Measurements from ENCODE around the gene HSPA6. TPM values are rescaled to one million over a fixed set of nuclear protein-coding genes. Genes with fewer than 3 reads are reported as not detected.

The HSPA6 gene
- total and polyA plus RNA-seq, 4 donors: 0.44 to 3.1 (median 1.5) TPM

DNA sequence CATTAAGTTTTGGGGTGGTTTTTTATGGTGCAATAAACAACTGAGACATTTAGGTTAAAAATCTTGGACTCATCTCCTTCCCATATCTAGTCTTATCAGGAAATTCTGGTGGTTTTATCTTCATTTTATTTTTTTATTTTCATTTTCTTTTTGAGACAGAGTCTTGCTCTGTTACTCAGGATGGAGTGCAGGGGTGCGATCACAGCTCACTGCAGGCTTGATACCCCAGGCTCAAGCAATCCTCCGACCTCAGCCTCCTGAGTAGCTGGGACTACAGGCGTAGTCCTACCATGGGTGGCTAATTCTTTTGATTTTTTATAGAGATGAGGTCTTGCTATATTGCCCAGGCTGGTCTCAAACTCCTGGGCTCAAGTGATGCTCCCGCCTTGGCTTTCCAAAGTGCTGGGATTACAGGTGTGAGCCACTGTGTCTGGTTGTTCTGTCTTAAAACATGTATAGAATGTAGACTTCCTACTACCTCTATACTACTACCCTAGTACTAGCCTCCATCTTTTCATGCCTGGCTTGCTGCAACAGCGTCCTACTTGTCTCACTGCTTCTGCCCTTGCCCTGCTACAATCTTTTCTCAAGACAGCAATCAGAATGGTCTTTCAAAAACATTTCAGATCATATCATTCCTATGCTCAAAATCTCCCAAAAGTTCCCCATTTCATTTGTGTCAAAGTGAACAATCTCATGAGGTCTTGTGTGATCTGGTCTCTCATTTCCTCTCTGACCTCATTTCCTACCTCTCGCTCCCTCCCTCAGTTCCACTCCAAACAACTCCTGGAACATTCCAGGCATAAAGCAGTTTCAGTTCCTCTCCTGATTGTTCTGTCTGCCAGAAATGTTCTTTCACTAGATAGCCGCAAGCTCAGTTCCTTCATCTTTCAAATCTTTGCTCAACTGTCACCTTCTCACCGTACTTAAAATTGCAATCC is 25.0 kb upstream of the HSPA6 start:
- Histone ChIP-seq H3K9ac (ENCODE audit: low read depth in 1 of 2, low read length in 2 of 2) (no peak overlapping the region), H3K36me3 (ENCODE audit: control insufficient read depth in 4 of 4, insufficient read depth in 3 of 4, low read depth in 1 of 4, low read length in 3 of 4) (no peaks in the 10 kb centered on the region), H3K4me3 (ENCODE audit: low read depth in 1 of 3, low read length in 3 of 3) (no peak overlapping the region), H3K4me1 (ENCODE audit: control insufficient read depth in 4 of 4, insufficient read depth in 4 of 4, low read length in 3 of 4) (no peaks in the 10 kb centered on the region), H3K9me3 (ENCODE audit: control insufficient read depth in 4 of 4, low read length in 3 of 4) (no peaks in the 10 kb centered on the region), H3K27ac (ENCODE audit: low read depth in 1 of 2, low read length in 2 of 2) (no peak overlapping the region), H3K27me3 (ENCODE audit: control insufficient read depth in 4 of 4, insufficient read depth in 4 of 4, low read length in 3 of 4) (peaks cover 0 to 3% (median 0%) of the 10 kb centered on the region in 4 donors)
- DNase-seq (ENCODE audit: low spot score): no peak
- TF ChIP-seq, protein P1, sequence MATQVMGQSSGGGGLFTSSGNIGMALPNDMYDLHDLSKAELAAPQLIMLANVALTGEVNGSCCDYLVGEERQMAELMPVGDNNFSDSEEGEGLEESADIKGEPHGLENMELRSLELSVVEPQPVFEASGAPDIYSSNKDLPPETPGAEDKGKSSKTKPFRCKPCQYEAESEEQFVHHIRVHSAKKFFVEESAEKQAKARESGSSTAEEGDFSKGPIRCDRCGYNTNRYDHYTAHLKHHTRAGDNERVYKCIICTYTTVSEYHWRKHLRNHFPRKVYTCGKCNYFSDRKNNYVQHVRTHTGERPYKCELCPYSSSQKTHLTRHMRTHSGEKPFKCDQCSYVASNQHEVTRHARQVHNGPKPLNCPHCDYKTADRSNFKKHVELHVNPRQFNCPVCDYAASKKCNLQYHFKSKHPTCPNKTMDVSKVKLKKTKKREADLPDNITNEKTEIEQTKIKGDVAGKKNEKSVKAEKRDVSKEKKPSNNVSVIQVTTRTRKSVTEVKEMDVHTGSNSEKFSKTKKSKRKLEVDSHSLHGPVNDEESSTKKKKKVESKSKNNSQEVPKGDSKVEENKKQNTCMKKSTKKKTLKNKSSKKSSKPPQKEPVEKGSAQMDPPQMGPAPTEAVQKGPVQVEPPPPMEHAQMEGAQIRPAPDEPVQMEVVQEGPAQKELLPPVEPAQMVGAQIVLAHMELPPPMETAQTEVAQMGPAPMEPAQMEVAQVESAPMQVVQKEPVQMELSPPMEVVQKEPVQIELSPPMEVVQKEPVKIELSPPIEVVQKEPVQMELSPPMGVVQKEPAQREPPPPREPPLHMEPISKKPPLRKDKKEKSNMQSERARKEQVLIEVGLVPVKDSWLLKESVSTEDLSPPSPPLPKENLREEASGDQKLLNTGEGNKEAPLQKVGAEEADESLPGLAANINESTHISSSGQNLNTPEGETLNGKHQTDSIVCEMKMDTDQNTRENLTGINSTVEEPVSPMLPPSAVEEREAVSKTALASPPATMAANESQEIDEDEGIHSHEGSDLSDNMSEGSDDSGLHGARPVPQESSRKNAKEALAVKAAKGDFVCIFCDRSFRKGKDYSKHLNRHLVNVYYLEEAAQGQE (IDR thresholded peaks at IDR 0.05): no peak
- TF ChIP-seq GABPA (IDR thresholded peaks at IDR 0.05 in 1 of 2, conservative IDR thresholded peaks at IDR 0.05 in 1 of 2) (no peak), NR2F2 (IDR thresholded peaks at IDR 0.05) (no peak), RXRA (IDR thresholded peaks at IDR 0.05) (no peak), FOXA2 (IDR thresholded peaks at IDR 0.05) (no peak), YY1 (IDR thresholded peaks at IDR 0.05) (no peak), RAD21 (IDR thresholded peaks at IDR 0.05) (no peak), HNF4A (conservative IDR thresholded peaks at IDR 0.05) (no peak), HNF4G (IDR thresholded peaks at IDR 0.05) (no peak), SP1 (IDR thresholded peaks at IDR 0.05) (no peak), TAF1 (conservative IDR thresholded peaks at IDR 0.05) (no peak), FOXA1 (IDR thresholded peaks at IDR 0.05) (no peak), JUND (IDR thresholded peaks at IDR 0.05) (no peak), EGR1 (IDR thresholded peaks at IDR 0.05; ENCODE audit: low read depth in 2 of 2) (no peak)
- TF ChIP-seq, protein P2, sequence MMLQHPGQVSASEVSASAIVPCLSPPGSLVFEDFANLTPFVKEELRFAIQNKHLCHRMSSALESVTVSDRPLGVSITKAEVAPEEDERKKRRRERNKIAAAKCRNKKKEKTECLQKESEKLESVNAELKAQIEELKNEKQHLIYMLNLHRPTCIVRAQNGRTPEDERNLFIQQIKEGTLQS (IDR thresholded peaks at IDR 0.05): no peak
- TF ChIP-seq, protein P3, sequence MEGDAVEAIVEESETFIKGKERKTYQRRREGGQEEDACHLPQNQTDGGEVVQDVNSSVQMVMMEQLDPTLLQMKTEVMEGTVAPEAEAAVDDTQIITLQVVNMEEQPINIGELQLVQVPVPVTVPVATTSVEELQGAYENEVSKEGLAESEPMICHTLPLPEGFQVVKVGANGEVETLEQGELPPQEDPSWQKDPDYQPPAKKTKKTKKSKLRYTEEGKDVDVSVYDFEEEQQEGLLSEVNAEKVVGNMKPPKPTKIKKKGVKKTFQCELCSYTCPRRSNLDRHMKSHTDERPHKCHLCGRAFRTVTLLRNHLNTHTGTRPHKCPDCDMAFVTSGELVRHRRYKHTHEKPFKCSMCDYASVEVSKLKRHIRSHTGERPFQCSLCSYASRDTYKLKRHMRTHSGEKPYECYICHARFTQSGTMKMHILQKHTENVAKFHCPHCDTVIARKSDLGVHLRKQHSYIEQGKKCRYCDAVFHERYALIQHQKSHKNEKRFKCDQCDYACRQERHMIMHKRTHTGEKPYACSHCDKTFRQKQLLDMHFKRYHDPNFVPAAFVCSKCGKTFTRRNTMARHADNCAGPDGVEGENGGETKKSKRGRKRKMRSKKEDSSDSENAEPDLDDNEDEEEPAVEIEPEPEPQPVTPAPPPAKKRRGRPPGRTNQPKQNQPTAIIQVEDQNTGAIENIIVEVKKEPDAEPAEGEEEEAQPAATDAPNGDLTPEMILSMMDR (IDR thresholded peaks at IDR 0.05; ENCODE audit: low read depth, low read length, missing input control): no peak
- TF ChIP-seq, protein P4, sequence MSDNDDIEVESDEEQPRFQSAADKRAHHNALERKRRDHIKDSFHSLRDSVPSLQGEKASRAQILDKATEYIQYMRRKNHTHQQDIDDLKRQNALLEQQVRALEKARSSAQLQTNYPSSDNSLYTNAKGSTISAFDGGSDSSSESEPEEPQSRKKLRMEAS (IDR thresholded peaks at IDR 0.05): no peak
- TF ChIP-seq, protein P5, sequence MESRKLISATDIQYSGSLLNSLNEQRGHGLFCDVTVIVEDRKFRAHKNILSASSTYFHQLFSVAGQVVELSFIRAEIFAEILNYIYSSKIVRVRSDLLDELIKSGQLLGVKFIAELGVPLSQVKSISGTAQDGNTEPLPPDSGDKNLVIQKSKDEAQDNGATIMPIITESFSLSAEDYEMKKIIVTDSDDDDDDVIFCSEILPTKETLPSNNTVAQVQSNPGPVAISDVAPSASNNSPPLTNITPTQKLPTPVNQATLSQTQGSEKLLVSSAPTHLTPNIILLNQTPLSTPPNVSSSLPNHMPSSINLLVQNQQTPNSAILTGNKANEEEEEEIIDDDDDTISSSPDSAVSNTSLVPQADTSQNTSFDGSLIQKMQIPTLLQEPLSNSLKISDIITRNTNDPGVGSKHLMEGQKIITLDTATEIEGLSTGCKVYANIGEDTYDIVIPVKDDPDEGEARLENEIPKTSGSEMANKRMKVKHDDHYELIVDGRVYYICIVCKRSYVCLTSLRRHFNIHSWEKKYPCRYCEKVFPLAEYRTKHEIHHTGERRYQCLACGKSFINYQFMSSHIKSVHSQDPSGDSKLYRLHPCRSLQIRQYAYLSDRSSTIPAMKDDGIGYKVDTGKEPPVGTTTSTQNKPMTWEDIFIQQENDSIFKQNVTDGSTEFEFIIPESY (IDR thresholded peaks at IDR 0.05): no peak
- WGBS: 79% methylated on average over 8 of the region's 8 CpGs

Measured in liver (tissue), 9 donors.